ENCODE measurements around the gene ACO1.

Gene ACO1

GRCh38 chr9:32431940-32432555, 47.6 kb downstream of the ACO1 start:
- H3K27ac ChIP-seq, result no peak overlapping the region
- TF ChIP-seq CTCF (conservative IDR thresholded peaks at IDR 0.05), result peak; percentile 84

GRCh38 chr9:32434892-32435291, 50.4 kb downstream of the ACO1 start:
- no peak overlapping the region for H3K27ac ChIP-seq
- TF ChIP-seq CTCF (conservative IDR thresholded peaks at IDR 0.05), result no peak

GRCh38 chr9:32441678-32442077, 57.2 kb downstream of the ACO1 start:
- TF ChIP-seq CTCF (conservative IDR thresholded peaks at IDR 0.05), result no peak
- no peak overlapping the region for H3K27ac ChIP-seq

- TF ChIP-seq CTCF (conservative IDR thresholded peaks at IDR 0.05), result no peak
These were observed 58.0 kb downstream of the ACO1 start for GRCh38 chr9:32442433-32442832.

GRCh38 chr9:32449969-32450368, 65.5 kb downstream of the ACO1 start:
- no peak for TF ChIP-seq CTCF (conservative IDR thresholded peaks at IDR 0.05)
- no peak overlapping the region for H3K27ac ChIP-seq

More at GRCh38 chr9:32442433-32442832, 58.0 kb downstream of the ACO1 start:
- H3K27ac ChIP-seq, result no peak overlapping the region

- H3K27ac ChIP-seq, result no peak overlapping the region
- TF ChIP-seq CTCF (conservative IDR thresholded peaks at IDR 0.05), result no peak
These were observed 69.8 kb downstream of the ACO1 start for GRCh38 chr9:32454280-32454679.

- no peak overlapping the region for H3K27ac ChIP-seq
- no peak for TF ChIP-seq CTCF (conservative IDR thresholded peaks at IDR 0.05)
These were observed 71.3 kb downstream of the ACO1 start for GRCh38 chr9:32455738-32456137.

Measured in VCaP (cell line).